ENCODE results near the gene ANGEL2.

GRCh38 chr1:212945463-212946160 lies 70.1 kb downstream of the ANGEL2 start:
- TF ChIP-seq CTCF (IDR thresholded peaks at IDR 0.05), result no peak
- no peak for TF ChIP-seq POLR2A (IDR thresholded peaks at IDR 0.05)

Measured in uterus (tissue), 2 donors.